HepG2 (cell line): ENCODE results near the gene LEPROT. TPM values are rescaled to one million over a fixed set of nuclear protein-coding genes. Genes with fewer than 3 reads are reported as not detected.
A peak's percentile ranks its signal among the peaks of the same experiment; 100 is the strongest.

Source experiments
- ATF7-NPFF ChIP-seq: sonication (generic); formaldehyde crosslinking; IDR thresholded peaks from 2 replicates; pipeline ENCODE4 v1.8.1; 2023; ENCODE audit warnings: mild to moderate bottlenecking, low read depth, missing genetic modification reagents, moderate library complexity
- CENPT ChIP-seq: sonication (generic); formaldehyde crosslinking; IDR thresholded peaks from 2 replicates; pipeline ENCODE4 v1.8.0; 2022; ENCODE audit warnings: low read depth, mild to moderate bottlenecking, moderate library complexity, missing genetic modification reagents
- GMEB2 ChIP-seq: IDR thresholded peaks from 2 replicates; pipeline ENCODE4 v1.6.1; 2016; ENCODE audit warnings: missing biosample characterization, missing genetic modification reagents, low read depth
- HNF4A ChIP-seq: sonication (generic); formaldehyde crosslinking; IDR thresholded peaks from 2 replicates; pipeline ENCODE4 v1.4.0; 2020; ENCODE audit warnings: missing genetic modification reagents
- HOXA5 ChIP-seq: sonication (generic); formaldehyde crosslinking; IDR thresholded peaks from 2 replicates; pipeline ENCODE4 v1.4.0; 2020; ENCODE audit warnings: missing genetic modification reagents
- MXD1 ChIP-seq: sonication (generic); formaldehyde crosslinking; IDR thresholded peaks from 2 replicates; pipeline ENCODE4 v1.4.0; 2020; ENCODE audit warnings: mild to moderate bottlenecking, missing genetic modification reagents
- NCOR1 ChIP-seq: fragments of 200-600 bp; sonication (generic); IDR thresholded peaks from 2 replicates; pipeline ENCODE4 v1.7.0; 2017; ENCODE audit warnings: antibody characterized with exemption, low read length, borderline replicate concordance
- PRDM10 ChIP-seq: sonication (generic); formaldehyde crosslinking; IDR thresholded peaks from 2 replicates; pipeline ENCODE4 v1.4.0; 2020; ENCODE audit warnings: low read depth, missing genetic modification reagents
- PRPF4 ChIP-seq: fragments of 200-400 bp; formaldehyde crosslinking; IDR thresholded peaks from 2 replicates; pipeline ENCODE4 v1.6.1; 2016; ENCODE audit warnings: low read length, low read depth; ENCODE audit not compliant: poor library complexity, severe bottlenecking
- RBM39 ChIP-seq: fragments of 200-400 bp; formaldehyde crosslinking; IDR thresholded peaks from one replicate; pipeline ENCODE4 v1.6.1; 2018; ENCODE audit warnings: antibody characterized with exemption, mild to moderate bottlenecking, low read depth, low read length; ENCODE audit not compliant: poor library complexity, severe bottlenecking
- RFX5 ChIP-seq: IDR thresholded peaks from 2 replicates; pipeline ENCODE4 v1.6.1; 2011; ENCODE audit warnings: low read depth, low read length, improper control_type of control experiment
- ZGPAT ChIP-seq: IDR thresholded peaks from 2 replicates; pipeline ENCODE4 v1.6.1; 2016; ENCODE audit warnings: mild to moderate bottlenecking
- ZNF276 ChIP-seq: sonication (generic); formaldehyde crosslinking; IDR thresholded peaks from 2 replicates; pipeline ENCODE4 v1.4.0; 2020; ENCODE audit warnings: mild to moderate bottlenecking, low read depth, missing genetic modification reagents
- ZSCAN5A ChIP-seq: sonication (generic); formaldehyde crosslinking; IDR thresholded peaks from 2 replicates; pipeline ENCODE4 v1.8.0; 2022; ENCODE audit warnings: mild to moderate bottlenecking, missing genetic modification reagents, borderline replicate concordance
- polyA plus RNA-seq, 8 experiments: library from polyadenylated mRNA; depleted of rRNA in 3 of 8; stranded (reverse) in 7 of 8; unstranded in 1 of 8; fragments of >200 nt; fragmentation: Illumina TruSeq in 4 of 8; extraction: Trizol in 4 of 8; gene quantifications; 2 replicates each; pipeline versions ENCODE4 v1.2.1 to v1.2.3, GENCODE V29; 2011 to 2016; ENCODE audit warnings: low read depth in 4 of 8, missing spikeins in 1 of 8, mixed read lengths in 1 of 8; ENCODE audit not compliant: insufficient read depth in 1 of 8
- total RNA-seq, 5 experiments: library from RNA; depleted of rRNA; stranded (reverse); fragments of >200 nt; fragmentation: Illumina TruSeq; extraction: Trizol; gene quantifications; 2 replicates each; pipeline ENCODE4 v1.2.3, GENCODE V29; 2016; ENCODE audit warnings: low read depth in 1 of 5

LEPROT gene
- total and polyA plus RNA-seq, 2 of the 13 experiments (the other 11 are each of a cell fraction or from before 2014, with no cell fraction given): 36.8 to 51.4 TPM

- TF ChIP-seq NCOR1 (0 out of 2 replicates have a peak, but pooled peaks have one; percentile 44), PRDM10 (CRISPR knock-in tag) (no peak), ATF7-NPFF (no peak), GMEB2 (no peak), ZGPAT (CRISPR knock-in tag) (no peak), RBM39 (no peak), CENPT (no peak), HNF4A (peak; percentile 69), RFX5 (no peak), MXD1 (no peak), ZNF276 (CRISPR knock-in tag) (no peak), ZSCAN5A (no peak), HOXA5 (CRISPR knock-in tag) (no peak), PRPF4 (no peak)
These were observed 55.9 kb downstream of the LEPROT start (continued) for GRCh38 chr1:65476327-65476726.
